ENCODE results near the gene CNGB1. TPM values are rescaled to one million over a fixed set of nuclear protein-coding genes. Genes with fewer than 3 reads are reported as not detected.

The CNGB1 gene
- total RNA-seq, 1 experiment from 2014 or later: not detected

DNA sequence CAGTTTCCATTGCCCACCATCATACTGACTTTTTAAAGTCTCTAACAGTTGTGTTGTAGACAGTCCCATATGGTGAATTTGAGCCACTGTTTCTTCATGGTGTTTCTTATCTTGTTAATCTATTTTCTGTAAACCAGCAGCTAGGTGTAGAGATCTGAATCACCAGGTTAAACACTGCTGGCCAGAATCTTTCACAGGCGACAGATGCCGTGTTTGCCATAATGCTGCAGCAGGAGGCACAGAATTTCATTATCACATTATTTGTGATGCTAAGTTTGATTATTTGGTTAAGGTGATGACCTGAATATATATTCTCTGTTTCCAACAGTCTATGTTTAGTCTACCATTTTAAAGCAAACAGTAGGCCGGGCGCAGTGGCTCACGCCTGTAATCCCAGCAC lies 11.5 kb upstream of the CNGB1 start:
- TF ChIP-seq HMGA2 (CRISPR knock-in tag; IDR thresholded peaks at IDR 0.05): no peak
- no peak for TF ChIP-seq ZNF138 (CRISPR knock-in tag; conservative IDR thresholded peaks at IDR 0.05)
- no peak for TF ChIP-seq EMX1 (CRISPR knock-in tag; IDR thresholded peaks at IDR 0.05)
- TF ChIP-seq, protein P1, sequence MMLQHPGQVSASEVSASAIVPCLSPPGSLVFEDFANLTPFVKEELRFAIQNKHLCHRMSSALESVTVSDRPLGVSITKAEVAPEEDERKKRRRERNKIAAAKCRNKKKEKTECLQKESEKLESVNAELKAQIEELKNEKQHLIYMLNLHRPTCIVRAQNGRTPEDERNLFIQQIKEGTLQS (CRISPR knock-in tag; conservative IDR thresholded peaks at IDR 0.05): no peak
- TF ChIP-seq, protein P2, sequence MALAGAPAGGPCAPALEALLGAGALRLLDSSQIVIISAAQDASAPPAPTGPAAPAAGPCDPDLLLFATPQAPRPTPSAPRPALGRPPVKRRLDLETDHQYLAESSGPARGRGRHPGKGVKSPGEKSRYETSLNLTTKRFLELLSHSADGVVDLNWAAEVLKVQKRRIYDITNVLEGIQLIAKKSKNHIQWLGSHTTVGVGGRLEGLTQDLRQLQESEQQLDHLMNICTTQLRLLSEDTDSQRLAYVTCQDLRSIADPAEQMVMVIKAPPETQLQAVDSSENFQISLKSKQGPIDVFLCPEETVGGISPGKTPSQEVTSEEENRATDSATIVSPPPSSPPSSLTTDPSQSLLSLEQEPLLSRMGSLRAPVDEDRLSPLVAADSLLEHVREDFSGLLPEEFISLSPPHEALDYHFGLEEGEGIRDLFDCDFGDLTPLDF (CRISPR knock-in tag; IDR thresholded peaks at IDR 0.05): no peak
- TF ChIP-seq FOXP1 (CRISPR knock-in tag; IDR thresholded peaks at IDR 0.05; ENCODE audit: borderline replicate concordance): no peak
- no peak for TF ChIP-seq NR2C2 (CRISPR knock-in tag; IDR thresholded peaks at IDR 0.05)
- TF ChIP-seq, protein P3, sequence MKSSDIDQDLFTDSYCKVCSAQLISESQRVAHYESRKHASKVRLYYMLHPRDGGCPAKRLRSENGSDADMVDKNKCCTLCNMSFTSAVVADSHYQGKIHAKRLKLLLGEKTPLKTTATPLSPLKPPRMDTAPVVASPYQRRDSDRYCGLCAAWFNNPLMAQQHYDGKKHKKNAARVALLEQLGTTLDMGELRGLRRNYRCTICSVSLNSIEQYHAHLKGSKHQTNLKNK (CRISPR knock-in tag; IDR thresholded peaks at IDR 0.05): no peak
- TF ChIP-seq, protein P4, sequence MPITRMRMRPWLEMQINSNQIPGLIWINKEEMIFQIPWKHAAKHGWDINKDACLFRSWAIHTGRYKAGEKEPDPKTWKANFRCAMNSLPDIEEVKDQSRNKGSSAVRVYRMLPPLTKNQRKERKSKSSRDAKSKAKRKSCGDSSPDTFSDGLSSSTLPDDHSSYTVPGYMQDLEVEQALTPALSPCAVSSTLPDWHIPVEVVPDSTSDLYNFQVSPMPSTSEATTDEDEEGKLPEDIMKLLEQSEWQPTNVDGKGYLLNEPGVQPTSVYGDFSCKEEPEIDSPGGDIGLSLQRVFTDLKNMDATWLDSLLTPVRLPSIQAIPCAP (CRISPR knock-in tag; IDR thresholded peaks at IDR 0.05): no peak
- no peak for TF ChIP-seq NR3C1 (CRISPR knock-in tag; conservative IDR thresholded peaks at IDR 0.05; ENCODE audit: low read depth)
- TF ChIP-seq, protein P5, sequence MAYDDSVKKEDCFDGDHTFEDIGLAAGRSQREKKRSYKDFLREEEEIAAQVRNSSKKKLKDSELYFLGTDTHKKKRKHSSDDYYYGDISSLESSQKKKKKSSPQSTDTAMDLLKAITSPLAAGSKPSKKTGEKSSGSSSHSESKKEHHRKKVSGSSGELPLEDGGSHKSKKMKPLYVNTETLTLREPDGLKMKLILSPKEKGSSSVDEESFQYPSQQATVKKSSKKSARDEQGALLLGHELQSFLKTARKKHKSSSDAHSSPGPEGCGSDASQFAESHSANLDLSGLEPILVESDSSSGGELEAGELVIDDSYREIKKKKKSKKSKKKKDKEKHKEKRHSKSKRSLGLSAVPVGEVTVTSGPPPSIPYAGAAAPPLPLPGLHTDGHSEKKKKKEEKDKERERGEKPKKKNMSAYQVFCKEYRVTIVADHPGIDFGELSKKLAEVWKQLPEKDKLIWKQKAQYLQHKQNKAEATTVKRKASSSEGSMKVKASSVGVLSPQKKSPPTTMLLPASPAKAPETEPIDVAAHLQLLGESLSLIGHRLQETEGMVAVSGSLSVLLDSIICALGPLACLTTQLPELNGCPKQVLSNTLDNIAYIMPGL (CRISPR knock-in tag; IDR thresholded peaks at IDR 0.05): no peak
- TF ChIP-seq, protein P6, sequence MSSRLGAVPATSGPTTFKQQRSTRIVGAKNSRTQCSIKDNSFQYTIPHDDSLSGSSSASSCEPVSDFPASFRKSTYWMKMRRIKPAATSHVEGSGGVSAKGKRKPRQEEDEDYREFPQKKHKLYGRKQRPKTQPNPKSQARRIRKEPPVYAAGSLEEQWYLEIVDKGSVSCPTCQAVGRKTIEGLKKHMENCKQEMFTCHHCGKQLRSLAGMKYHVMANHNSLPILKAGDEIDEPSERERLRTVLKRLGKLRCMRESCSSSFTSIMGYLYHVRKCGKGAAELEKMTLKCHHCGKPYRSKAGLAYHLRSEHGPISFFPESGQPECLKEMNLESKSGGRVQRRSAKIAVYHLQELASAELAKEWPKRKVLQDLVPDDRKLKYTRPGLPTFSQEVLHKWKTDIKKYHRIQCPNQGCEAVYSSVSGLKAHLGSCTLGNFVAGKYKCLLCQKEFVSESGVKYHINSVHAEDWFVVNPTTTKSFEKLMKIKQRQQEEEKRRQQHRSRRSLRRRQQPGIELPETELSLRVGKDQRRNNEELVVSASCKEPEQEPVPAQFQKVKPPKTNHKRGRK (CRISPR knock-in tag; IDR thresholded peaks at IDR 0.05; ENCODE audit: borderline replicate concordance): no peak
- TF ChIP-seq TCF7 (CRISPR knock-in tag; IDR thresholded peaks at IDR 0.05; ENCODE audit: low read depth): no peak
- TF ChIP-seq GABPB1 (CRISPR knock-in tag; IDR thresholded peaks at IDR 0.05): no peak
- Mint-ChIP-seq H3K36me3 (no peaks in the 10 kb centered on the region), H3K27ac (no peak overlapping the region), H3K9me3 (no peaks in the 10 kb centered on the region), H3K4me3 (no peak overlapping the region), H3K4me1 (peaks cover 9% of the 10 kb centered on the region), H3K27me3 (ENCODE audit: low read depth) (peaks cover 40% of the 10 kb centered on the region)
- POLR2A ChIA-PET: no interaction called here
- CTCF ChIA-PET: interaction anchor here (2.7 kb wide), 1 partner anchor 19 kb away, joined by 20 read pairs; the partner anchor contains the start of genes USB1 and ZNF319
- ATAC-seq (no peak), DNase-seq (ENCODE audit: low spot score) (no peak)

DNA sequence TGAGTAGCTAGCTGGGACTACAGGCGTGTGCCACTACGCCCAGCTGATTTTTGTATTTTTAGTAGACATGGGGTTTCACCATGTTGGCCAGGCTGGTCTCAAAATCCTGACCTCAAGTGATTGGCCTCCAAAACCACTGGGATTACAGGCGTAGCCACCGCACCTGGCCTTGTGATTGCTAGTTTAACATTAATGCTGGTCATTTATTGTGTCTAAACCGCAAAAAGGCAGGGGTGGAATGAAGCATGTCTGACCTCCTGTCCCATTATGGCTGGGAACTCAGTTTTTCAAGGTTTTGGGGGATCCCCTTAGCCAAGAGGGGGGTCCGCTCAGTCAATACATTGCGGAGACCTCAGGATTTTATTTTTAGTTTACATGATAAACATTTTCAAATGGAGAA lies 10.7 kb upstream of the CNGB1 start:
- CTCF ChIA-PET: interaction anchor here (1.8 kb wide), 1 partner anchor 206 kb away, joined by 4 read pairs; no protein-coding TSS in a partner anchor
- TF ChIP-seq GTF2I (CRISPR knock-in tag; conservative IDR thresholded peaks at IDR 0.05) (no peak), RORB (CRISPR knock-in tag; IDR thresholded peaks at IDR 0.05) (no peak)
- TF ChIP-seq, protein P3 (CRISPR knock-in tag; IDR thresholded peaks at IDR 0.05): no peak
- TF ChIP-seq, protein P7, sequence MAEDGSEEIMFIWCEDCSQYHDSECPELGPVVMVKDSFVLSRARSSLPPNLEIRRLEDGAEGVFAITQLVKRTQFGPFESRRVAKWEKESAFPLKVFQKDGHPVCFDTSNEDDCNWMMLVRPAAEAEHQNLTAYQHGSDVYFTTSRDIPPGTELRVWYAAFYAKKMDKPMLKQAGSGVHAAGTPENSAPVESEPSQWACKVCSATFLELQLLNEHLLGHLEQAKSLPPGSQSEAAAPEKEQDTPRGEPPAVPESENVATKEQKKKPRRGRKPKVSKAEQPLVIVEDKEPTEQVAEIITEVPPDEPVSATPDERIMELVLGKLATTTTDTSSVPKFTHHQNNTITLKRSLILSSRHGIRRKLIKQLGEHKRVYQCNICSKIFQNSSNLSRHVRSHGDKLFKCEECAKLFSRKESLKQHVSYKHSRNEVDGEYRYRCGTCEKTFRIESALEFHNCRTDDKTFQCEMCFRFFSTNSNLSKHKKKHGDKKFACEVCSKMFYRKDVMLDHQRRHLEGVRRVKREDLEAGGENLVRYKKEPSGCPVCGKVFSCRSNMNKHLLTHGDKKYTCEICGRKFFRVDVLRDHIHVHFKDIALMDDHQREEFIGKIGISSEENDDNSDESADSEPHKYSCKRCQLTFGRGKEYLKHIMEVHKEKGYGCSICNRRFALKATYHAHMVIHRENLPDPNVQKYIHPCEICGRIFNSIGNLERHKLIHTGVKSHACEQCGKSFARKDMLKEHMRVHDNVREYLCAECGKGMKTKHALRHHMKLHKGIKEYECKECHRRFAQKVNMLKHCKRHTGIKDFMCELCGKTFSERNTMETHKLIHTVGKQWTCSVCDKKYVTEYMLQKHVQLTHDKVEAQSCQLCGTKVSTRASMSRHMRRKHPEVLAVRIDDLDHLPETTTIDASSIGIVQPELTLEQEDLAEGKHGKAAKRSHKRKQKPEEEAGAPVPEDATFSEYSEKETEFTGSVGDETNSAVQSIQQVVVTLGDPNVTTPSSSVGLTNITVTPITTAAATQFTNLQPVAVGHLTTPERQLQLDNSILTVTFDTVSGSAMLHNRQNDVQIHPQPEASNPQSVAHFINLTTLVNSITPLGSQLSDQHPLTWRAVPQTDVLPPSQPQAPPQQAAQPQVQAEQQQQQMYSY (CRISPR knock-in tag; IDR thresholded peaks at IDR 0.05): no peak
- TF ChIP-seq, protein P8, sequence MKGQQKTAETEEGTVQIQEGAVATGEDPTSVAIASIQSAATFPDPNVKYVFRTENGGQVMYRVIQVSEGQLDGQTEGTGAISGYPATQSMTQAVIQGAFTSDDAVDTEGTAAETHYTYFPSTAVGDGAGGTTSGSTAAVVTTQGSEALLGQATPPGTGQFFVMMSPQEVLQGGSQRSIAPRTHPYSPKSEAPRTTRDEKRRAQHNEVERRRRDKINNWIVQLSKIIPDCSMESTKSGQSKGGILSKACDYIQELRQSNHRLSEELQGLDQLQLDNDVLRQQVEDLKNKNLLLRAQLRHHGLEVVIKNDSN (CRISPR knock-in tag; IDR thresholded peaks at IDR 0.05): no peak
- TF ChIP-seq, protein P9, sequence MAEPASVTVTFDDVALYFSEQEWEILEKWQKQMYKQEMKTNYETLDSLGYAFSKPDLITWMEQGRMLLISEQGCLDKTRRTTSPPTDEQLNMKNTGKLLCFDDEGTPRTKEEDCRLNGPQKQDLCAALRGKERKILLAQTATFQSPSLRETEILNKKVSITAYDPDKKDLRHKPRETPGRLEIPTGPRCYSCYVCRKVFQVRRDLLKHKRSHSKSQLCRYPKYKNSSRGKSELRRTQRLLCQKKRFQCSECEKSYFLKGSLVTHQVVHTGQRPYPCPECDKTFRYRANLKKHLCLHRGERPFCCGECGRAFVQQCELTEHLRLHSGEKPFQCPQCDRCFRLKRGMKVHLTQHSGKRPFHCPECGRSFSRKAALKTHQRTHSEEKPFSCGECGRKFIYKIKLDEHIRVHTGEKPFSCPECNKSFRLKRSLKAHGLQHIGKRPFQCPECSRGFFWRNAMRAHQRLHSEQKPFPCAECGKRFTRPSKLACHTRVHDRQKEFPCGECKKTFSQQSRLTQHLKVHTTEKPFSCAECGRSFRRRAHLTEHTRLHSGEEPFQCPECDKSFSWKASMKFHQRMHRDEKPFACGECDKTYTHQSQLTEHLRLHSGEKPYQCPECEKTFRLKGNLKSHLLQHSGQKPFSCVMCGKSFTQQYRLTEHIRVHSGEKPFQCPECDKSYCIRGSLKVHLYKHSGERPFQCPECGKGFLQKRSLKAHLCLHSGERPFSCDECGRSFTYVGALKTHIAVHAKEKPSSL (CRISPR knock-in tag; conservative IDR thresholded peaks at IDR 0.05): no peak

More for the DNA sequence above, 10.7 kb upstream of the CNGB1 start:
- Mint-ChIP-seq H3K27ac (no peak overlapping the region), H3K27me3 (ENCODE audit: low read depth) (peaks cover 32% of the 10 kb centered on the region), H3K9me3 (no peaks in the 10 kb centered on the region), H3K4me1 (peaks cover 9% of the 10 kb centered on the region), H3K4me3 (no peak overlapping the region), H3K36me3 (no peaks in the 10 kb centered on the region)
- no peak for DNase-seq (ENCODE audit: low spot score)
- POLR2A ChIA-PET: no interaction called here
- ATAC-seq: no peak

Data from WTC11 (cell line).